HG02588 (cell line): ENCODE measurements around the gene TMTC4.
A peak's percentile ranks its signal among the peaks of the same experiment; 100 is the strongest.
"Not testable (repeated sequence)": the region's sequence is repeated elsewhere in the genome, so short reads cannot be mapped to it uniquely, and the experiment has no call there.

Experiments
- ATAC-seq: cut with Tn5 transposase; IDR thresholded peaks from one replicate; pipeline ENCODE4 v1.9.1; 2021; ENCODE audit warnings: mild to moderate bottlenecking, moderate library complexity; ENCODE audit not compliant: unreplicated experiment

The TMTC4 gene

GRCh38 chr13:100674572-100674871 lies at the start of gene TMTC4:
Gene TMTC4, minus strand, starts transcription at chr13:100674795. Its CDS starts 4,433 bp downstream, at chr13:100670362.
- peak; percentile 39 for ATAC-seq

GRCh38 chr13:100722517-100722916 lies 47.9 kb upstream of the TMTC4 start:
- no peak for ATAC-seq

DNA sequence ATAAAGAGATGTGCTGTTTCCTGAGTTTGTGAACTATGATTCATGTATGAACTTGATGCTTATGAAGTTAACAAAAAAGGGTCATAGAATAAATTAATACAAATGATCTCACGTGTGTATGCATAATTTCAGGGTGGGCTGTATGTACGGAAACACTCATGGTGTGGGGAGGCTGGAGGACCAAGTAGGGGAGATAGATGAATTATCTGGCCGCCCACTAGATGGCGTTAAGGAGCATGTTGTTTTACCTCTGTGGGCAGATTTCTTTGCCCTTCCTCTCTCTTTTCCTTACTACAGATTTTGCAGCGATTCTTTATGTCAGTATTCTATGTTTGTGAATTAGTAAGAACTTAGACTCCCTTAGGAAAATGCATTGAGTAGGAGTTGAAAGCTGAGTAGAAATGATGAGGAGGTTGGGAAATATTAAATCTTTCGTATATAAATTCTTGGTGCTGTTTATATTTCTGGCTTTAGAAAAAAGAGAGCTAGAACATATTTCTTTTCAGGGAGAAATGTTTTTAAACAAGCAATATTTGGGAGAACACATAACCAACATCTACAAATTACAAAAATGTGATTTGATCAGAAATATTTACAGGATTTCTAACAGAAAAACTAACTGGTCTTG lies 47.4 kb upstream of the TMTC4 start:
- no peak for ATAC-seq

DNA sequence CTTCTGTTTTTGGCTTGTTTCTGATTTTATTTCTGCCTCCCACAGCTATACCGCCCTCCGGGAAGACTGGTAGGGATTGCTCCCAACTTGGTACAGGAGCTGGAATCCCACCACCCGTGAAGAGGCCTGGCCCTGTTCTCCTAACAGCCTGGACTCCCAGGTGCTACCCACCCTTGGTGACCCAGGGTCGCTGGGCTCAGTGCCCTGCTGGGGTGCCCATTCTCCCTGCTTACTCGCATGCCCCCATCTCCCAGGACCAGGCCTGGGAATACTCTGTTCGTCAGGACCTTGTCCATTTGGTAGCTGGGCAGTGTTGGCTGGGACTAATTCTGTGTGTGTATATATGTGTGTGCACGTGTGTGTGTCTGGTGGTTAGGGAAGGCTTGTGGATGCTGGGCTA lies 41.0 kb upstream of the TMTC4 start:
- no peak for ATAC-seq

DNA sequence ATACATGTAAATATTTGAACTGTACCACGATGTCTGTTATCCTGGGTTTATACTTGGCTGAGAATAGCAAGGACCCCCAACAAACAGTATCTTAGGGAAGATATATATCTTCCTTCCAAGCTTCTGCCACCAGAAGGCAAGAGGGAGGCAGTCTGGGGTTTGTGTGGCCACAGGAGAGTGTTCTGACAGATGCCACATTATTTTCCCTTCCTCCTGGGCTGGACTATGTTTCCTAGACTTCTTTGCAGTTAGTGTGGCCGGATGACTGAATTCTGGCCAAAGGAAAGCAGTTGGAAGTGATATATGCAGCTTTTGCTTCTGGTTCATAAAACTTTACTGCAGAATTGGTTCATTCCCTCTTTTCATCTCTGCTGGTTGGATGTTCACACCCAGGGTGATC lies 39.9 kb upstream of the TMTC4 start:
- ATAC-seq: no peak

- ATAC-seq: no peak
Observed at GRCh38 chr13:100710176-100710575, 35.6 kb upstream of the TMTC4 start.

DNA sequence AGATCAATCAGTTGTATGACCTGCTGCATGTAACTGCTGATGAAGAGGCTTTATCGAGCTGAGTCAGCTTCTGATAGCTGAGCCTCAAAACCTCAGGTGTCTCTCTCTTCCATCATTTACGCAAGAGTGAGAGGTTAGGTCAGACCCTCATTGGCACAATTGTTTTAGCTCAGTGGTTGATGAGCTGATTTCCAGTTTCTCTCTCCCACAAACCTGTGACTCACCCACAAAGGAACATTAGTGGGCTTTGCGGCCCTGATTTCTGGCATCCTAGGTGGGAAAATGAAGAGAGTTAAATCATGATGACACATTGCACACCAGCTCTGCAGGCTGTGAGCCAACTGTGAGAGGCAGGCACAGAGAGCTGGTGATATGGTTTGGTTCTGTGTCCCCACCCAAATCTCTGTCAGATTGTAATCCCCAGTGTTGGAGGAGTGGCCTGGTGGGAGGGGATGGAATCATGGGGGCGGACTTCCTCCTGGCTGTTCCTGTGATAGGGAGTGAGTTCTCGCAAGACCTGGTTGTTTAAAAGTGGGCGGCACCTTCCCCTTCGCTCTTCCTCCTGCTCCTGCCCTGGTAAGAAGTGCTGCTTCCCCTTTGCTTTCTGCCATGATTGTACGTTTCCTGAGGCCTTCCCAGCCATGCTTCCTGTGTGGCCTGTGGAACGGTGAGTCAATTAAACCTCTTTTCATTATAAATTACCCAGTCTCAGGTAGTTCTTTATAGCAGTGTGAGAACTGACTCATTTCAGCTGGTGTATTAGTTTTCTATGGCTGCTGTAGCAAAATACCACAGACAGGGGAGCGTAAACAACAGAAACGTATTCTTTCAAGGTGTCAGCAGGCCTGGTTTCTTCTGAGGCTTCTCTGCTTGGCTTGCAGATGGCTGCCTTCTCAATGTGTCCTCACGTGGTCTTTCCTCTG lies 33.5 kb upstream of the TMTC4 start:
- no peak for ATAC-seq

- ATAC-seq: not testable (repeated sequence)
Observed at GRCh38 chr13:100698331-100698730, 23.7 kb upstream of the TMTC4 start.

DNA sequence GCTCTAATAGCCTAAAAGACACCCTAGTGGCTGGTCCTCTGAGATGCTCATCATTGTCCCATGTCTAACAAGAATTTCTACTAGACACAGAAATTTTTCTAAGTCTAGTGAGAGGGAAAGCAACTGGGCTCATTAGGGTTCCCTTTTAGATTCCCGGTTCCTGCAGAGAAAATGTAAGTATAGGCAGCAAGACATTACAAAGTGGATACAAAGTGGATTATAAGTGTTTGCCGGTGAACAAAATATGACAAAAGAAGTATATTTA lies 20.8 kb upstream of the TMTC4 start:
- no peak for ATAC-seq

- ATAC-seq: no peak
Observed at GRCh38 chr13:100694722-100695508, 20.3 kb upstream of the TMTC4 start.

DNA sequence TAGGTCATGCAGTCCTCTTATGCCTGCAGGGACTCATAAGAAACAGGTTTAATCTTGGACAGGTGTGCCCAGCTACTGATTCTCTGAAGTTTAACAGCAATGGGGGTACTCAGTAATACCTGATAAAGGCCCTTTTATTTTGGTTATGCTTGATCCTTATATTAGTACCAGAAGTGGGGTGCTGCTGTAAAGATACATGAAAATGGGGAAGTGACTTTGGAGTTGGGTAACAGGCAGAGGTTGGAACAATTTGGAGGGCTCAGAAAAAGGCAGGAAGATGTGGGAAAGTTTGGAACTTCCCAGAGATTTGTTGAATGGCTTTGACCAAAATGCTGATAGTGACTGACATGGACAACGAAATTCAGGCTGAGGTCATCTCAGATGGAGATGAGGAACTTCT lies 14.6 kb upstream of the TMTC4 start:
- ATAC-seq: no peak

- no peak for ATAC-seq
Observed at GRCh38 chr13:100680131-100680530, 5.5 kb upstream of the TMTC4 start.

GRCh38 chr13:100677128-100677527 lies 2.5 kb upstream of the TMTC4 start:
- not testable (repeated sequence) for ATAC-seq

DNA sequence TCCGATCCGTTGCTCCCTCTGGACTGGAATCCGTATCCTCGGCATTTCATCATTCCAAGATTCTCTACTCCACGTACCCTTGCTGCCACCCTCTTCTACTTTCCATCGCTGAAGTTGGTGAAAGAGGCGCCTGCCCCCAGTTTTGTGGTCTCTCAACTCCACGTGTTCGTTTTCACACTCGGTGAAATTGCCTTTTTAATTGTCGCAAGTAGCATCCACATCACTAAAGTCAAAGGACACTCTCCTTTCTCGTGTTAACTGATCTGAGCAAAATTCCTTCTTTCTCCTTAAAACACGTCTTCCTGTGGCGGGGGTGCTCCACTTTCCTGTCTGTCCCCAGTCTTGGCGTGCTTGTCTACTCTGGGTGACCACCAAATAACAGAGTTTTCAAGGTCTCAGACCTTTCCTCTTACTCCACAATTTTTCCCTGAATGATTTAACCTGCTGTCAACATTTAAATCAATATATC lies 1.1 kb upstream of the TMTC4 start:
- no peak for ATAC-seq

DNA sequence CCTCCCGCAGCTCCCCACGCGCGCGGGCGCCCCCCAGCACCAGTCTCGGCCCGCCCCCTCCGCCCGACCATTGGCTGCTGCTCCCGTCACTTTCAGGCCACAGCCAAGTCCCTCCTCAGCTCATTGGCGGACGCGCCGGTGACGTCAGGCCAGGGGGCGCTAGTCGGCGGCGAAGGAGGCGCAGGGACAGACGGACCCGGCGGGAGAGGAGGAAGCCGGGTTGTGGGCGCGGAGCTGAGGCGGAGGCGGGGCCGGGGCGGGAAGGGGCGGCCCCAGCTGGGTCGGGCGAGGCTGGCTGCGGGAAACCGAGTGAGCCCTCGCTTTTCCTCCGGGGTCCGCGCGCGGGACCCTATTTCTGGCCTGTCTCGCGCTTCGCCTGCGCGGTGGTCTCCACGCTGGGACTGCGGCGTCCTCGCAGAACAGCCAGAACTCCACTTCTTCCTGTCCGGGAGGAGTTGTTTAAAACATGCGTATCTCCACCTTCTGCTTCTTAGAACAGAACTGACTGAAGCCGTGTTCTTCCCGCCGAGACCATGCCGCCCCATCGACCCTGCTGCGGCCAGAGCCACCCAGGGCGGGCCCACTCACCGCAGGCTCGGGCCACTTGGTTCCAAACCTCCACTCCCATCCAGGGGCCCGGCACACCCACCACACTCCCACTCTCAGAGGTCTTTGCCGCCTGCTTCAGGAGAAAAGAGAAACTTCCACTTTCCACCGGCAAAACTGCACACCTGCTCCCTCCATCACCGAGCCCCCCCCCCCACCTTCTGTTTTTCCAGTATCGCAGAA lies 471 bp upstream of the TMTC4 start:
- ATAC-seq: peak; percentile 94

GRCh38 chr13:100673713-100674571 lies 653 bp downstream of the TMTC4 start:
- ATAC-seq: peak; percentile 26

DNA sequence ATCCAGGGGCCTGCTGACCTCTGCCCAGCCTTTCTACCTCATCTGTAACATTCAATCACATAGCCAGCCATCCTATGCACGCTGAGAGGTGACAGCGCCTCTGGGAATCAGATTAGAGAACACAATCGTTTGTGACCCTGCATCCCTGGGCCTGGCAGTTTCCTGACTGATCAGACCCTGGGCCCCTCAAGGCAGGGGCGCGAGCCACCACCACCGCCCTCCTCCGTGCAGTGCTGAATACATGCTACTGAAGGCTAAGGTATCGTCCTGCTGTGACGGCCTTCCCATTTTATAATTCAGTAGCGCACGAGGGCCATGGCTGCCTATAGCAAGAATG lies 1.3 kb downstream of the TMTC4 start:
- ATAC-seq: no peak

GRCh38 chr13:100671389-100672182 lies 3.0 kb downstream of the TMTC4 start:
- ATAC-seq: no peak

GRCh38 chr13:100668408-100668807 lies 6.2 kb downstream of the TMTC4 start:
- no peak for ATAC-seq
